ENCODE measurements around the gene ZNF888.
"Not testable (repeated sequence)": the region's sequence is repeated elsewhere in the genome, so short reads cannot be mapped to it uniquely, and the experiment has no call there.

ZNF888 gene

GRCh38 chr19:52923778-52924593 is 758 bp upstream of the ZNF888 start:
- peaks cover 4% of the 10 kb centered on the region for H3K9me3 Mint-ChIP-seq
- H3K27me3 Mint-ChIP-seq (ENCODE audit: low read depth), result no peaks in the 10 kb centered on the region
- H3K36me3 Mint-ChIP-seq (ENCODE audit: low read depth), result peaks cover 33% of the 10 kb centered on the region
- H3K4me1 Mint-ChIP-seq (ENCODE audit: low read depth), result peaks cover 25% of the 10 kb centered on the region
- no peak for DNase-seq (ENCODE audit: low spot score)
- H3K4me3 Mint-ChIP-seq, result peak overlapping the region; percentile 95
- H3K27ac Mint-ChIP-seq, result peak overlapping the region; percentile 93

GRCh38 chr19:52917531-52917930 is 5.7 kb downstream of the ZNF888 start:
- Mint-ChIP-seq H3K36me3 (ENCODE audit: low read depth) (peaks cover 64% of the 10 kb centered on the region), H3K27me3 (ENCODE audit: low read depth) (no peaks in the 10 kb centered on the region), H3K9me3 (peaks cover 28% of the 10 kb centered on the region), H3K4me1 (ENCODE audit: low read depth) (peaks cover 15% of the 10 kb centered on the region), H3K4me3 (no peak overlapping the region), H3K27ac (no peak overlapping the region)
- no peak for DNase-seq (ENCODE audit: low spot score)

GRCh38 chr19:52910648-52911047 is 12.6 kb downstream of the ZNF888 start:
- peaks cover 50% of the 10 kb centered on the region for H3K9me3 Mint-ChIP-seq
- DNase-seq (ENCODE audit: low spot score), result no peak
- no peaks in the 10 kb centered on the region for H3K4me1 Mint-ChIP-seq (ENCODE audit: low read depth)
- peaks cover 77% of the 10 kb centered on the region for H3K36me3 Mint-ChIP-seq (ENCODE audit: low read depth)
- no peaks in the 10 kb centered on the region for H3K27me3 Mint-ChIP-seq (ENCODE audit: low read depth)
- no peak overlapping the region for H3K4me3 Mint-ChIP-seq
- no peak overlapping the region for H3K27ac Mint-ChIP-seq

- not testable (repeated sequence) for H3K4me1 Mint-ChIP-seq (ENCODE audit: low read depth); H3K27me3 Mint-ChIP-seq (ENCODE audit: low read depth); DNase-seq (ENCODE audit: low spot score); H3K4me3 Mint-ChIP-seq; H3K27ac Mint-ChIP-seq
- Mint-ChIP-seq H3K36me3 (ENCODE audit: low read depth) (peaks cover 39% of the 10 kb centered on the region), H3K9me3 (peaks cover 51% of the 10 kb centered on the region)
Measured at GRCh38 chr19:52904052-52904780, 19.0 kb downstream of the ZNF888 start.

GRCh38 chr19:52901842-52902241 is 21.4 kb downstream of the ZNF888 start:
- no peak for DNase-seq (ENCODE audit: low spot score)
- H3K27ac Mint-ChIP-seq, result no peak overlapping the region
- H3K9me3 Mint-ChIP-seq, result peaks cover 44% of the 10 kb centered on the region
- H3K4me1 Mint-ChIP-seq (ENCODE audit: low read depth), result peaks cover under 1% of the 10 kb centered on the region
- peaks cover 30% of the 10 kb centered on the region for H3K36me3 Mint-ChIP-seq (ENCODE audit: low read depth)
- H3K27me3 Mint-ChIP-seq (ENCODE audit: low read depth), result no peaks in the 10 kb centered on the region
- no peak overlapping the region for H3K4me3 Mint-ChIP-seq

GRCh38 chr19:52898596-52898995 is 24.6 kb downstream of the ZNF888 start:
- Mint-ChIP-seq H3K4me3 (peak overlapping the region; percentile 21), H3K36me3 (ENCODE audit: low read depth) (peaks cover 30% of the 10 kb centered on the region), H3K9me3 (peaks cover 25% of the 10 kb centered on the region)
- DNase-seq (ENCODE audit: low spot score); H3K27ac Mint-ChIP-seq; H3K4me1 Mint-ChIP-seq (ENCODE audit: low read depth); H3K27me3 Mint-ChIP-seq (ENCODE audit: low read depth): not testable (repeated sequence)

- H3K9me3 Mint-ChIP-seq, result peaks cover 20% of the 10 kb centered on the region
- no peaks in the 10 kb centered on the region for H3K27me3 Mint-ChIP-seq (ENCODE audit: low read depth)
- peaks cover 5% of the 10 kb centered on the region for H3K4me1 Mint-ChIP-seq (ENCODE audit: low read depth)
- DNase-seq (ENCODE audit: low spot score), result no peak
- peak overlapping the region; percentile 88 for H3K4me3 Mint-ChIP-seq
- H3K27ac Mint-ChIP-seq, result no peak overlapping the region
- H3K36me3 Mint-ChIP-seq (ENCODE audit: low read depth), result peaks cover 32% of the 10 kb centered on the region
Measured at GRCh38 chr19:52898101-52898500, 25.1 kb downstream of the ZNF888 start.

- peak; percentile 91 for DNase-seq (ENCODE audit: low spot score)
- Mint-ChIP-seq H3K4me3 (peak within 1 kb of the TSS; percentile 88), H3K27ac (peak within 1 kb of the TSS; percentile 93), H3K9me3 (peaks cover 25% of the 10 kb centered on the region), H3K27me3 (ENCODE audit: low read depth) (no peaks in the 10 kb centered on the region), H3K4me1 (ENCODE audit: low read depth) (peaks cover 5% of the 10 kb centered on the region), H3K36me3 (ENCODE audit: low read depth) (peaks cover 38% of the 10 kb centered on the region)
Measured at GRCh38 chr19:52897138-52897935, 25.9 kb downstream of the ZNF888 start, which contains the start of gene ZNF320. Gene ZNF320 (minus strand): TSS chr19:52897635. CDS start chr19:52890255, 7,380 bp downstream.

- peaks cover 44% of the 10 kb centered on the region for H3K36me3 Mint-ChIP-seq (ENCODE audit: low read depth)
- peaks cover 25% of the 10 kb centered on the region for H3K9me3 Mint-ChIP-seq
- H3K4me3 Mint-ChIP-seq, result peak overlapping the region; percentile 88
- H3K27ac Mint-ChIP-seq, result peak overlapping the region; percentile 93
- peaks cover 5% of the 10 kb centered on the region for H3K4me1 Mint-ChIP-seq (ENCODE audit: low read depth)
- H3K27me3 Mint-ChIP-seq (ENCODE audit: low read depth), result no peaks in the 10 kb centered on the region
- DNase-seq (ENCODE audit: low spot score), result no peak
Measured at GRCh38 chr19:52896431-52897137, 26.6 kb downstream of the ZNF888 start.

GRCh38 chr19:52891336-52891735 is 31.9 kb downstream of the ZNF888 start:
- peaks cover 74% of the 10 kb centered on the region for H3K36me3 Mint-ChIP-seq (ENCODE audit: low read depth)
- no peaks in the 10 kb centered on the region for H3K4me1 Mint-ChIP-seq (ENCODE audit: low read depth)
- peaks cover 38% of the 10 kb centered on the region for H3K9me3 Mint-ChIP-seq
- H3K27me3 Mint-ChIP-seq (ENCODE audit: low read depth), result no peaks in the 10 kb centered on the region
- DNase-seq (ENCODE audit: low spot score), result no peak
- no peak overlapping the region for H3K4me3 Mint-ChIP-seq
- no peak overlapping the region for H3K27ac Mint-ChIP-seq

- Mint-ChIP-seq H3K36me3 (ENCODE audit: low read depth) (peaks cover 73% of the 10 kb centered on the region), H3K27me3 (ENCODE audit: low read depth) (no peaks in the 10 kb centered on the region), H3K4me1 (ENCODE audit: low read depth) (no peaks in the 10 kb centered on the region), H3K9me3 (peaks cover 42% of the 10 kb centered on the region), H3K4me3 (no peak overlapping the region), H3K27ac (no peak overlapping the region)
- DNase-seq (ENCODE audit: low spot score), result no peak
Measured at GRCh38 chr19:52889931-52890330, 33.3 kb downstream of the ZNF888 start.

GRCh38 chr19:52889076-52889475 is 34.2 kb downstream of the ZNF888 start:
- peaks cover 49% of the 10 kb centered on the region for H3K9me3 Mint-ChIP-seq
- H3K27ac Mint-ChIP-seq, result no peak overlapping the region
- H3K36me3 Mint-ChIP-seq (ENCODE audit: low read depth), result peaks cover 75% of the 10 kb centered on the region
- no peaks in the 10 kb centered on the region for H3K4me1 Mint-ChIP-seq (ENCODE audit: low read depth)
- DNase-seq (ENCODE audit: low spot score), result no peak
- H3K27me3 Mint-ChIP-seq (ENCODE audit: low read depth), result no peaks in the 10 kb centered on the region
- no peak overlapping the region for H3K4me3 Mint-ChIP-seq

- no peak for DNase-seq (ENCODE audit: low spot score)
- Mint-ChIP-seq H3K36me3 (ENCODE audit: low read depth) (peaks cover 74% of the 10 kb centered on the region), H3K9me3 (peaks cover 62% of the 10 kb centered on the region), H3K27ac (no peak overlapping the region), H3K27me3 (ENCODE audit: low read depth) (no peaks in the 10 kb centered on the region), H3K4me3 (no peak overlapping the region), H3K4me1 (ENCODE audit: low read depth) (no peaks in the 10 kb centered on the region)
Measured at GRCh38 chr19:52880895-52881389, 42.3 kb downstream of the ZNF888 start.

Measured in T-helper 2 cell treated with Interferon-gamma antibody and Interleukin-4, amounts not matched to agents 5 μg/mL and 100 μg/mL, for 36 hours (primary cell).